Stomach (tissue), 9 donors: ENCODE results near the gene SAMD8. TPM values are rescaled to one million over a fixed set of nuclear protein-coding genes. Genes with fewer than 3 reads are reported as not detected.

Experiments used
- DNase-seq, 2 donors: peaks; one replicate each; pipeline versions ENCODE4 v3.0.0 to v3.0.0-alpha.2; 2013 to 2019
- H3K27ac ChIP-seq, 5 donors: fragments of 200-600 bp in 4 of 5; sonication (generic) in 4 of 5; one replicate each; pipeline ENCODE4 v1.5.1; 2013 to 2019; ENCODE audit warnings: mild to moderate bottlenecking in 1 of 5, moderate library complexity in 1 of 5
- H3K27me3 ChIP-seq, 3 donors: fragments of 200-600 bp; sonication (generic); one replicate each; pipeline ENCODE4 v1.5.1; 2017 to 2019; ENCODE audit warnings: mixed run types in 1 of 3
- H3K36me3 ChIP-seq, 4 donors: fragments of 200-600 bp; sonication (generic); 1 replicate in 3 of 4; 2 replicates in 1 of 4; pipeline ENCODE4 v1.5.1; 2016 to 2019
- H3K4me1 ChIP-seq, 4 donors: fragments of 200-600 bp; sonication (generic); one replicate each; pipeline ENCODE4 v1.5.1; 2016 to 2019
- H3K4me3 ChIP-seq, 4 donors: fragments of 200-600 bp; sonication (generic) in 3 of 4; one replicate each; pipeline ENCODE4 v1.5.1; 2016 to 2019; ENCODE audit warnings: mild to moderate bottlenecking in 1 of 4
- H3K9me3 ChIP-seq, 4 donors: fragments of 200-600 bp; sonication (generic); one replicate each; pipeline ENCODE4 v1.5.1; 2016 to 2019
- EP300 ChIP-seq: sonication (generic); formaldehyde crosslinking; IDR thresholded peaks from one replicate; pipeline ENCODE4 v1.6.1; 2017; ENCODE audit warnings: antibody characterized with exemption
- POLR2A ChIP-seq, 4 donors: fragments of 450-650 bp; IDR thresholded peaks; one replicate each; pipeline ENCODE4 v1.6.1; 2016; ENCODE audit warnings: antibody characterized with exemption in 4 of 4, control low read depth in 2 of 4, mild to moderate bottlenecking in 1 of 4, moderate library complexity in 1 of 4
- POLR2AphosphoS5 ChIP-seq, 3 donors: sonication (generic); formaldehyde crosslinking; IDR thresholded peaks; one replicate each; pipeline ENCODE4 v1.6.1; 2016; ENCODE audit warnings: antibody characterized with exemption in 3 of 3
- WGBS, 5 donors: extraction: QIAGEN DNeasy Blood & Tissue Kit in 3 of 5; methylation state at CpG; one replicate each; pipeline versions ENCODE4 v1.1.5 to v1.1.7; 2013 to 2018; 5-methylcytosine and 5-hydroxymethylcytosine counted together
- intact Hi-C: fragments of 100-400 bp; cut with DNase I; formaldehyde crosslinking; loops from one replicate; pipeline ENCODE4 v1.15.1; 2023; ENCODE audit warnings: low total_unique reads
- polyA plus RNA-seq, 3 donors: library from polyadenylated mRNA; stranded (reverse); fragments of 200-250 nt; gene quantifications; one replicate each; pipeline ENCODE4 v1.2.3, GENCODE V29; 2013
- total RNA-seq, 5 donors: library from RNA; depleted of rRNA; stranded (reverse); fragments of >200 nt; gene quantifications; one replicate each; pipeline versions ENCODE4 v1.1.0 to v1.2.3, GENCODE V29; 2014 to 2016
- TF ChIP-seq, protein P1 (sequence below), 7 experiments: fragments of 450-650 bp in 4 of 7; fragments of 200-600 bp in 3 of 7; sonication (generic) in 3 of 7; IDR thresholded peaks; one replicate each; pipeline ENCODE4 v1.5.1; 2016 to 2019; ENCODE audit warnings: antibody characterized with exemption in 7 of 7, control low read depth in 2 of 7, mild to moderate bottlenecking in 1 of 7
- donor health status: healthy with polysubstance abuse.
- donor health status: Bipolar disorder and iron deficiency.
- donor health status: healthy.

Gene SAMD8
- total and polyA plus RNA-seq, 8 donors, result 2.9 to 34.9 (median 5.5) TPM

DNA sequence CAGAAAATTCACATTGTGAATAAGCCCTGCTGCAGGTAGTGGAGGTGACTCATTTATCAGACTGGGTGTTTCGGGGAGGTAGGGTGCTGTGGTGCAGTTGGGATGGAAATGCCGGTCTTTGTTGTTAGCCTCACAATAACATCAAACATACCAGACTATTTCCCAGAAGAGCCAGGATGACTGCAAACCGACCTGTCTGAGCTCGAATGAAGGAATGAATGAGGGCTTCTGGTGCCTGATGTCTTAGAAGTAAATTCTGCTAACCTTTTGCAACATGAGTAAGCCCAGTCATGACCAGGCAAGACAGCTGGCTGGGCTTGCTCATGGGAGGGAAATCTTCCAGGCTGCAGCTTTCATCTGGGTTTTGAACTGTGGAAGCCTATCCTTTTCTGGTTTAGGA, 96.7 kb downstream of the SAMD8 start:
- WGBS, 5 donors, result 75 to 88% (median 78%) methylated on average over 4 of the region's 4 CpGs
- TF ChIP-seq POLR2AphosphoS5 (IDR thresholded peaks at IDR 0.05), result peak in 1 of 3 donors; percentile 60
- TF ChIP-seq, protein P1, sequence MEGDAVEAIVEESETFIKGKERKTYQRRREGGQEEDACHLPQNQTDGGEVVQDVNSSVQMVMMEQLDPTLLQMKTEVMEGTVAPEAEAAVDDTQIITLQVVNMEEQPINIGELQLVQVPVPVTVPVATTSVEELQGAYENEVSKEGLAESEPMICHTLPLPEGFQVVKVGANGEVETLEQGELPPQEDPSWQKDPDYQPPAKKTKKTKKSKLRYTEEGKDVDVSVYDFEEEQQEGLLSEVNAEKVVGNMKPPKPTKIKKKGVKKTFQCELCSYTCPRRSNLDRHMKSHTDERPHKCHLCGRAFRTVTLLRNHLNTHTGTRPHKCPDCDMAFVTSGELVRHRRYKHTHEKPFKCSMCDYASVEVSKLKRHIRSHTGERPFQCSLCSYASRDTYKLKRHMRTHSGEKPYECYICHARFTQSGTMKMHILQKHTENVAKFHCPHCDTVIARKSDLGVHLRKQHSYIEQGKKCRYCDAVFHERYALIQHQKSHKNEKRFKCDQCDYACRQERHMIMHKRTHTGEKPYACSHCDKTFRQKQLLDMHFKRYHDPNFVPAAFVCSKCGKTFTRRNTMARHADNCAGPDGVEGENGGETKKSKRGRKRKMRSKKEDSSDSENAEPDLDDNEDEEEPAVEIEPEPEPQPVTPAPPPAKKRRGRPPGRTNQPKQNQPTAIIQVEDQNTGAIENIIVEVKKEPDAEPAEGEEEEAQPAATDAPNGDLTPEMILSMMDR (IDR thresholded peaks at IDR 0.05), result no peak
- no peak for TF ChIP-seq POLR2A (IDR thresholded peaks at IDR 0.05)
- H3K4me1 ChIP-seq, result peaks cover 18 to 45% (median 27%) of the 10 kb centered on the region in 4 donors
- peak in 1 of 2 donors; percentile 49 for DNase-seq
- H3K27ac ChIP-seq, result peak overlapping the region in 3 of 5 donors; percentile 96 to 99 (median 99)
- H3K36me3 ChIP-seq, result peaks cover 5 to 14% (median 10%) of the 10 kb centered on the region in 4 donors
- intact Hi-C loops, result no loop called here
- no peak overlapping the region for H3K4me3 ChIP-seq
- H3K27me3 ChIP-seq, result no peaks in the 10 kb centered on the region
- H3K9me3 ChIP-seq, result no peaks in the 10 kb centered on the region

DNA sequence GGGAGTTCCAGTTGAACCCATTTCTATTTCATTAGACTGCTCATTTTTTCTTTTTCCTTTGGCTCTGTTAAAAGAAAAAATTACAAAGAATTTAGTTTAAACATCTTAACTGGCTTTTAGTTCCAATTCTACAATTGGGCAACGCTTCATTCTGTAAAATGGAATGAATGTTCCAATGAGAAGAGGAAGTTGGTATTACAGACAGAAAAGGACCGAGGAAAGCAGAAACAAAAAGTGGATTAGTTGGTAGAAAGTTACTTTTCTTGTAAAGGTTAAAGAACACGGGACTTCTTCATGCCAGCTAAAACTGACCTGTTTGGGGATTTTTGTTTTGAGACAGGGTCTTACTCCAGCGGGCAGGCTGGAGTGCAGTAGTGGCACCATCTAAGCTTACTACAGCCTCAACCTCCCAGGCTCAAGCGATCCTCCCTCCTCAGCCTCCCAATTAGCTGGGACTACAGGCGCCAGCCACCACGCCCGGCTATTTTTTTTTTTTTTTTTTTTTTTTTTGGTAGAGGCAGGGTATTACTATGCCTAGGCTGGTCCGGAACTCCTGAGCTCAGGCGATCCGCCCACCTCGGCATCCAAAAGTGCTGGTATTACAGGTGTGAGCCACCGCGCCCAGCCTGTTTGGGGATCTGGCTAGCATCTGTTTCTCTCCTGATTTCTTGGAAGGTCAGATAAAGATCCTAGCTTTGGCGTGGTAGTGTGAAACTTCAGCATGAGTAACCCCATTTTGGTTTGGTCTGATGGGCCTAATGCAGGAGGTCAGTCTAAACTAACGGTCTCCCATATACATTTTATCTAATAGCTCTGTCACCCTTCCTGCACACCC, 97.8 kb downstream of the SAMD8 start:
- H3K27me3 ChIP-seq, result no peaks in the 10 kb centered on the region
- peak overlapping the region; percentile 69 to 97 (median 88) for H3K4me3 ChIP-seq
- H3K36me3 ChIP-seq, result peaks cover 16 to 25% (median 20%) of the 10 kb centered on the region in 4 donors
- no peaks in the 10 kb centered on the region for H3K9me3 ChIP-seq
- peak overlapping the region; percentile 86 to 99 (median 99) for H3K27ac ChIP-seq
- no peak for TF ChIP-seq POLR2A (IDR thresholded peaks at IDR 0.05)
- WGBS, 5 donors, result 71 to 76% (median 74%) methylated on average over 16 of the region's 16 CpGs
- intact Hi-C loops, result no loop called here
- no peak for DNase-seq
- peaks cover 23 to 53% (median 32%) of the 10 kb centered on the region in 4 donors for H3K4me1 ChIP-seq

DNA sequence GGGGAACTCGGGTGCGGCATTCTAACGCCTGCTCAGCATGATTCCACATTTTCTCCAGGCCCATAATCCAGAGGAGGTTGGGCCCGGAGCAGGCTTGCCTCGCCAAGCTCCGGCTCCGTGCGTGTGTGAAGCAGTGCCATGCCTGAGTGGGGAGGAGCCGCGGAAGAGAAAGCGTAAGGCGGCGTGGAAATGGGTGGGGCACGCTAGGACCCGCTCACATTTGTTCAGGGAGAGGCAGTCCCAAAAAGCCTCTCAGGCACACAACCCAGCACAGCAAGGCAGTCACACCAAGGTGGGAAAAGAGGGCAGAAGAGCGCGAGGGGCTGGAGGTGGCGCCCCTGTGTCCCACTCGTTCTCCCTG, 98.4 kb downstream of the SAMD8 start:
- Histone ChIP-seq H3K36me3 (peaks cover 22 to 31% (median 26%) of the 10 kb centered on the region in 4 donors), H3K4me3 (peak overlapping the region; percentile 69 to 97 (median 88)), H3K27ac (peak overlapping the region; percentile 86 to 99 (median 99)), H3K9me3 (no peaks in the 10 kb centered on the region), H3K27me3 (no peaks in the 10 kb centered on the region), H3K4me1 (peaks cover 27 to 59% (median 38%) of the 10 kb centered on the region in 4 donors)
- intact Hi-C loops, result no loop called here
- 0% methylated on average over 6 to 19 of the region's 19 CpGs for WGBS, 5 donors
- peak; percentile 44 to 69 (median 57) for TF ChIP-seq POLR2AphosphoS5 (IDR thresholded peaks at IDR 0.05)
- TF ChIP-seq, protein P1 (IDR thresholded peaks at IDR 0.05), result no peak
- peak; percentile 79 to 94 for DNase-seq

DNA sequence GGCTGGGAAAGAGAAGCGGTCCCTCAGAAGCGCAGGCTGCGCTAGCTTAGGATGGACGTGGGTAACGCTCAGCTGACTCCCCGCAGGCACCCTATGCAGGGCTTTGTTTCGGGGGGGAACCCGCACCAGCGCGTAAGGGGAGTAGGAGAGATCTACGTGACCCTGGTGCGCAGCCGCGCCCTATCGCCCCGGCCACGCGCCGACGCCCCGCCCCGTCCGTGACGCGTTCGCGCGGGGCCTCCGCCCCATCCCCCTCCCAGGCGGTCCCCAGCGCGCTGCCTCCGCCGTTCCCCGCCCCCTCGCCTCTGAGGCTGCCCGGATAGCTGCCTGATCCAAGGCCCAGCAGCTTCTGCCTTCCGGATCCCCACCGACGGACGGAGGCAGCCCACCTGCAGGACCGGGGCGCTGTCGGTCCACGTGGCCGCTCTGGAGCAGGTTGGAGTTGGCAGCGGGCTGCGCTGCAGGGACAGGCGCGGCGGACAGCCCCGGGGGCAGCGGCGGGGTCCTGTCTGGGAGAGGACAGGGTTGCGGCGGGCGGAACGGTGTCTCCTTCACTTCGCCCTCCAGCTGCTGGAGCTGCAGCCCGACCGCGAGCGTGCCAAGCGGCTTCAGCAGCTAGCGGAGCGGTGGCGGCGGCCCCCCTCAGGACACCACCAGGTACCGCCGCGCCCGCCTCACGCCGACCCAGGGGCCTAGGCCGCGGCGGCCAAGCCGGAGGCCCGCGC, 99.0 kb downstream of the SAMD8 start, which contains the start of gene VDAC2:
VDAC2 (plus strand) TSS at position 515 of the 725 bp plus-strand sequence. CDS start 363 bp downstream, outside the sequence.
- TF ChIP-seq POLR2AphosphoS5 (IDR thresholded peaks at IDR 0.05) (peak; percentile 60 to 91 (median 91)), EP300 (no peak), POLR2A (IDR thresholded peaks at IDR 0.05) (peak in 1 of 4 donors; percentile 66)
- TF ChIP-seq, protein P1 (IDR thresholded peaks at IDR 0.05), result peak in 1 of 7 experiments; percentile 30
- H3K27ac ChIP-seq, result peak within 1 kb of the TSS; percentile 86 to 99 (median 99)
- peaks cover 33 to 64% (median 41%) of the 10 kb centered on the region in 4 donors for H3K4me1 ChIP-seq
- H3K27me3 ChIP-seq, result no peaks in the 10 kb centered on the region
- 0 to 1% (median 0%) methylated on average over 26 to 80 of the region's 80 CpGs for WGBS, 5 donors
- DNase-seq, result peak; percentile 92 to 97
- peaks cover 24 to 36% (median 31%) of the 10 kb centered on the region in 4 donors for H3K36me3 ChIP-seq
- peak within 1 kb of the TSS; percentile 69 to 97 (median 88) for H3K4me3 ChIP-seq
- intact Hi-C loops, result no loop called here
- no peaks in the 10 kb centered on the region for H3K9me3 ChIP-seq
